HepG2 (cell line): ENCODE results near the gene BAHCC1. TPM values are rescaled to one million over a fixed set of nuclear protein-coding genes. Genes with fewer than 3 reads are reported as not detected.

Source experiments
- ATAC-seq: fragments of 200-7000 bp; cut with Tn5 transposase; 3 replicates; pipeline ENCODE4 v1.9.1; 2020; ENCODE audit warnings: mild to moderate bottlenecking, moderate library complexity
- BruUV-seq: library from RNA; stranded (reverse); fragments of 400-500 nt; replicated peaks from 2 replicates; lab custom pipeline; 2021; lab: Mats Ljungman, UMichigan
- CTCF ChIA-PET: fragments of 300-600 bp; formaldehyde crosslinking; extraction: SDS; loops from one replicate; lab custom pipeline; 2021; ENCODE audit warnings: low total read pairs, inconsistent platforms, low intra/inter-chr PET ratio; lab: Yijun Ruan, JAX
- POLR2A ChIA-PET: fragments of 350-600 bp; sonication (Branson Sonifier 250); formaldehyde crosslinking; loops from one replicate; lab custom pipeline; 2020; ENCODE audit warnings: antibody characterized with exemption, inconsistent platforms; lab: Yijun Ruan, JAX
- DNase-seq: peaks from one replicate; pipeline ENCODE4 v3.0.0-alpha.2; 2015; ENCODE audit warnings: low spot score
- FAIRE-seq: peaks from 3 replicates; lab custom pipeline; 2011; peaks lifted over from hg19 to GRCh38; lab: Jason Lieb, UNC
- H2AFZ ChIP-seq: one replicate; pipeline ENCODE4 v1.6.1; 2011; ENCODE audit warnings: low read length, inconsistent platforms
- H3K27ac ChIP-seq: fragments of 300-600 bp; 3 replicates; pipeline ENCODE4 v1.8.0; 2011; ENCODE audit warnings: mixed run types, mild to moderate bottlenecking, mixed read lengths, low read length, inconsistent platforms; ENCODE audit not compliant: insufficient read depth; ENCODE audit errors: extremely low read length
- H3K27me3 ChIP-seq, 2 experiments: fragments of 200-600 bp in 1 of 2; 2 replicates in 1 of 2; 3 replicates in 1 of 2; pipeline versions ENCODE4 v1.6.0 to v1.8.0; 2011; ENCODE audit warnings: low read length in 2 of 2, mild to moderate bottlenecking in 2 of 2, moderate library complexity in 2 of 2, inconsistent platforms in 1 of 2; ENCODE audit not compliant: insufficient read depth in 2 of 2, control insufficient read depth in 1 of 2
- H3K36me3 ChIP-seq, 2 experiments: fragments of 200-600 bp in 1 of 2; replicated peaks in 1 of 2; 2 replicates in 1 of 2; 3 replicates in 1 of 2; pipeline versions ENCODE4 v1.5.1 to v1.8.0; 2011; ENCODE audit warnings: low read length in 2 of 2, inconsistent platforms in 1 of 2; ENCODE audit not compliant: insufficient read depth in 2 of 2, control insufficient read depth in 1 of 2
- H3K4me1 ChIP-seq: 2 replicates; pipeline ENCODE4 v1.5.1; 2012; ENCODE audit warnings: low read length, inconsistent platforms; ENCODE audit not compliant: insufficient read depth
- H3K4me2 ChIP-seq: 2 replicates; pipeline ENCODE4 v1.6.0; 2011; ENCODE audit warnings: low read depth, low read length, inconsistent platforms
- H3K4me3 ChIP-seq, 3 experiments: fragments of 200-600 bp in 1 of 3; sonication (generic), shearing (Covaris generic) in 1 of 3; replicated peaks in 1 of 3; 2 replicates each; pipeline ENCODE4 v1.5.1; 2011 to 2016; ENCODE audit warnings: low read length in 3 of 3, inconsistent platforms in 2 of 3, low read depth in 2 of 3, mild to moderate bottlenecking in 2 of 3, control low read depth in 1 of 3, mixed read lengths in 1 of 3; ENCODE audit not compliant: insufficient read depth in 1 of 3
- H3K79me2 ChIP-seq: one replicate; pipeline ENCODE4 v1.6.1; 2011; ENCODE audit warnings: low read length, inconsistent platforms; ENCODE audit not compliant: insufficient read depth
- H3K9ac ChIP-seq: 2 replicates; pipeline ENCODE4 v1.6.0; 2011; ENCODE audit warnings: mild to moderate bottlenecking, low read depth, low read length, inconsistent platforms; ENCODE audit not compliant: insufficient read depth
- H3K9me3 ChIP-seq: 2 replicates; pipeline ENCODE4 v1.5.1; 2012; ENCODE audit warnings: mild to moderate bottlenecking, low read length
- H4K20me1 ChIP-seq: 2 replicates; pipeline ENCODE4 v1.6.0; 2011; ENCODE audit warnings: inconsistent platforms, mild to moderate bottlenecking, low read length, moderate library complexity; ENCODE audit not compliant: insufficient read depth
- CENPBD1 ChIP-seq: sonication (generic); formaldehyde crosslinking; IDR thresholded peaks from 2 replicates; pipeline ENCODE4 v1.8.0; 2022; ENCODE audit warnings: missing genetic modification reagents, low read depth, mild to moderate bottlenecking, borderline replicate concordance
- HNF4G ChIP-seq, 2 experiments: sonication (generic) in 1 of 2; formaldehyde crosslinking in 1 of 2; IDR thresholded peaks; 2 replicates each; pipeline versions ENCODE4 v1.4.0 to v1.6.1; 2011 to 2020; ENCODE audit warnings: borderline replicate concordance in 2 of 2, low read depth in 2 of 2, mild to moderate bottlenecking in 2 of 2, low read length in 1 of 2, missing genetic modification reagents in 1 of 2, moderate library complexity in 1 of 2
- NFKB2 ChIP-seq: sonication (generic); formaldehyde crosslinking; IDR thresholded peaks from 2 replicates; pipeline ENCODE4 v1.4.0; 2020; ENCODE audit warnings: missing genetic modification reagents, borderline replicate concordance
- PHF5A ChIP-seq: IDR thresholded peaks from one replicate; pipeline ENCODE4 v1.6.1; 2018; ENCODE audit warnings: low read depth, missing genetic modification reagents; ENCODE audit not compliant: unreplicated experiment
- PRDM10 ChIP-seq: sonication (generic); formaldehyde crosslinking; IDR thresholded peaks from 2 replicates; pipeline ENCODE4 v1.4.0; 2020; ENCODE audit warnings: low read depth, missing genetic modification reagents
- SMARCE1 ChIP-seq: fragments of 450-650 bp; IDR thresholded peaks from 2 replicates; pipeline ENCODE4 v1.6.1; 2017; ENCODE audit warnings: borderline replicate concordance
- SOX5 ChIP-seq: IDR thresholded peaks from 2 replicates; pipeline ENCODE4 v1.6.1; 2016; ENCODE audit warnings: borderline replicate concordance
- TMF1 ChIP-seq: sonication (generic); formaldehyde crosslinking; IDR thresholded peaks from 2 replicates; pipeline ENCODE4 v1.8.1; 2022; ENCODE audit warnings: low read depth, missing genetic modification reagents
- TRIM24 ChIP-seq: sonication (generic); formaldehyde crosslinking; IDR thresholded peaks from 2 replicates; pipeline ENCODE4 v1.8.0; 2022; ENCODE audit warnings: mild to moderate bottlenecking, missing genetic modification reagents
- ZC3H13 ChIP-seq: sonication (generic); formaldehyde crosslinking; IDR thresholded peaks from 2 replicates; pipeline ENCODE4 v1.8.1; 2023; ENCODE audit warnings: mild to moderate bottlenecking, missing genetic modification reagents, moderate library complexity
- ZNF235 ChIP-seq: sonication (generic); formaldehyde crosslinking; IDR thresholded peaks from 2 replicates; pipeline ENCODE4 v1.8.1; 2023; ENCODE audit warnings: mild to moderate bottlenecking, missing genetic modification reagents, borderline replicate concordance
- ZNF543 ChIP-seq: sonication (generic); formaldehyde crosslinking; IDR thresholded peaks from 2 replicates; pipeline ENCODE4 v1.4.0; 2020; ENCODE audit warnings: mild to moderate bottlenecking, missing genetic modification reagents
- WGBS: methylation state at CpG from one replicate; pipeline ENCODE4 v1.1.6; 2017; ENCODE audit warnings: low lambda C conversion rate; 5-methylcytosine and 5-hydroxymethylcytosine counted together
- in situ Hi-C: cut with HindIII; loops from 2 replicates; pipeline ENCODE4 v1.10.0; 2017; ENCODE audit warnings: low pct_unique_long_range_greater_than_20kb; ENCODE audit not compliant: extremely low pct_ligation_motif_present
- intact Hi-C: fragments of 100-400 bp; cut with micrococcal nuclease; formaldehyde crosslinking; loops from one replicate; pipeline ENCODE4 v1.10.0; 2022; ENCODE audit not compliant: unreplicated experiment
- polyA plus RNA-seq, 8 experiments: library from polyadenylated mRNA; depleted of rRNA in 3 of 8; stranded (reverse) in 7 of 8; unstranded in 1 of 8; fragments of >200 nt; fragmentation: Illumina TruSeq in 4 of 8; extraction: Trizol in 4 of 8; gene quantifications; 2 replicates each; pipeline versions ENCODE4 v1.2.1 to v1.2.3, GENCODE V29; 2011 to 2016; ENCODE audit warnings: low read depth in 4 of 8, missing spikeins in 1 of 8, mixed read lengths in 1 of 8; ENCODE audit not compliant: insufficient read depth in 1 of 8
- total RNA-seq, 5 experiments: library from RNA; depleted of rRNA; stranded (reverse); fragments of >200 nt; fragmentation: Illumina TruSeq; extraction: Trizol; gene quantifications; 2 replicates each; pipeline ENCODE4 v1.2.3, GENCODE V29; 2016; ENCODE audit warnings: low read depth in 1 of 5
- TF ChIP-seq, protein P1 (sequence below): sonication (generic); formaldehyde crosslinking; IDR thresholded peaks from 2 replicates; pipeline ENCODE4 v1.5.0; 2020; ENCODE audit warnings: missing genetic modification reagents

Gene BAHCC1
- total and polyA plus RNA-seq, 2 of the 13 experiments (the other 11 are each of a cell fraction or from before 2014, with no cell fraction given): 1.4 to 1.7 TPM

GRCh38 chr17:81428121-81428515 lies 32.9 kb downstream of the BAHCC1 start:
- Histone ChIP-seq H2AFZ (no peak overlapping the region), H3K27me3 (no peaks in the 10 kb centered on the region), H3K27ac (no peak overlapping the region), H3K4me1 (peaks cover 14% of the 10 kb centered on the region), H3K9me3 (peaks cover 18% of the 10 kb centered on the region), H4K20me1 (no peaks in the 10 kb centered on the region), H3K79me2 (no peaks in the 10 kb centered on the region), H3K9ac (no peak overlapping the region), H3K36me3 (no peaks in the 10 kb centered on the region), H3K4me3 (no peak overlapping the region), H3K4me2 (no peak overlapping the region)
- BruUV-seq: no TSS peak
- in situ Hi-C loops: no loop called here
- DNase-seq (no peak), ATAC-seq (no peak), FAIRE-seq (no peak)
- POLR2A ChIA-PET: no interaction called here
- WGBS: 76% methylated on average over 8 of the region's 12 CpGs
- no peak for TF ChIP-seq SOX5 (CRISPR knock-in tag)
- no peak for TF ChIP-seq ZC3H13 (CRISPR knock-in tag)
- no peak for TF ChIP-seq PHF5A
- no peak for TF ChIP-seq TMF1 (CRISPR knock-in tag)
- TF ChIP-seq ZNF235: no peak
- intact Hi-C loops: no loop called here
- CTCF ChIA-PET: no interaction called here

- H3K36me3 ChIP-seq: no peaks in the 10 kb centered on the region
- H4K20me1 ChIP-seq: no peaks in the 10 kb centered on the region
- H3K27ac ChIP-seq: no peak overlapping the region
- H2AFZ ChIP-seq: no peak overlapping the region
- H3K79me2 ChIP-seq: no peaks in the 10 kb centered on the region
- 83% methylated on average over 1 of the region's 11 CpGs for WGBS
- ChIA-PET CTCF (no interaction called here), POLR2A (no interaction called here)
- intact Hi-C loops: no loop called here
- ATAC-seq (no peak), DNase-seq (no peak), FAIRE-seq (no peak)
- H3K9ac ChIP-seq: no peak overlapping the region
- no peak overlapping the region for H3K4me3 ChIP-seq
- H3K27me3 ChIP-seq: no peaks in the 10 kb centered on the region
- H3K4me2 ChIP-seq: no peak overlapping the region
- no TSS peak for BruUV-seq
- H3K9me3 ChIP-seq: peaks cover 18% of the 10 kb centered on the region
- in situ Hi-C loops: no loop called here
- peaks cover 10% of the 10 kb centered on the region for H3K4me1 ChIP-seq
- TF ChIP-seq HNF4G (IDR thresholded peaks at IDR 0.05; ENCODE audit: borderline replicate concordance, low read depth, low read length) (no peak), HNF4G (CRISPR knock-in tag; IDR thresholded peaks at IDR 0.05; ENCODE audit: borderline replicate concordance, low read depth) (no peak), TRIM24 (no peak), NFKB2 (CRISPR knock-in tag) (no peak), PRDM10 (CRISPR knock-in tag) (no peak), CENPBD1 (CRISPR knock-in tag) (no peak), ZNF543 (no peak), SMARCE1 (no peak)
- TF ChIP-seq, protein P1, sequence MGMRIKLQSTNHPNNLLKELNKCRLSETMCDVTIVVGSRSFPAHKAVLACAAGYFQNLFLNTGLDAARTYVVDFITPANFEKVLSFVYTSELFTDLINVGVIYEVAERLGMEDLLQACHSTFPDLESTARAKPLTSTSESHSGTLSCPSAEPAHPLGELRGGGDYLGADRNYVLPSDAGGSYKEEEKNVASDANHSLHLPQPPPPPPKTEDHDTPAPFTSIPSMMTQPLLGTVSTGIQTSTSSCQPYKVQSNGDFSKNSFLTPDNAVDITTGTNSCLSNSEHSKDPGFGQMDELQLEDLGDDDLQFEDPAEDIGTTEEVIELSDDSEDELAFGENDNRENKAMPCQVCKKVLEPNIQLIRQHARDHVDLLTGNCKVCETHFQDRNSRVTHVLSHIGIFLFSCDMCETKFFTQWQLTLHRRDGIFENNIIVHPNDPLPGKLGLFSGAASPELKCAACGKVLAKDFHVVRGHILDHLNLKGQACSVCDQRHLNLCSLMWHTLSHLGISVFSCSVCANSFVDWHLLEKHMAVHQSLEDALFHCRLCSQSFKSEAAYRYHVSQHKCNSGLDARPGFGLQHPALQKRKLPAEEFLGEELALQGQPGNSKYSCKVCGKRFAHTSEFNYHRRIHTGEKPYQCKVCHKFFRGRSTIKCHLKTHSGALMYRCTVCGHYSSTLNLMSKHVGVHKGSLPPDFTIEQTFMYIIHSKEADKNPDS (CRISPR knock-in tag): no peak
Observed at GRCh38 chr17:81428516-81428915, 33.3 kb downstream of the BAHCC1 start.
